HepG2 (cell line): Measurements from ENCODE around the gene NT5C2. TPM values are rescaled to one million over a fixed set of nuclear protein-coding genes. Genes with fewer than 3 reads are reported as not detected.

Experiments used
- ATAC-seq: fragments of 200-7000 bp; cut with Tn5 transposase; 3 replicates; pipeline ENCODE4 v1.9.1; 2020; ENCODE audit warnings: mild to moderate bottlenecking, moderate library complexity
- BruUV-seq: library from RNA; stranded (reverse); fragments of 400-500 nt; replicated peaks from 2 replicates; lab custom pipeline; 2021; lab: Mats Ljungman, UMichigan
- CTCF ChIA-PET: fragments of 300-600 bp; formaldehyde crosslinking; extraction: SDS; loops from one replicate; lab custom pipeline; 2021; ENCODE audit warnings: low total read pairs, inconsistent platforms, low intra/inter-chr PET ratio; lab: Yijun Ruan, JAX
- POLR2A ChIA-PET: fragments of 350-600 bp; sonication (Branson Sonifier 250); formaldehyde crosslinking; loops from one replicate; lab custom pipeline; 2020; ENCODE audit warnings: antibody characterized with exemption, inconsistent platforms; lab: Yijun Ruan, JAX
- DNase-seq: peaks from one replicate; pipeline ENCODE4 v3.0.0-alpha.2; 2015; ENCODE audit warnings: low spot score
- FAIRE-seq: peaks from 3 replicates; lab custom pipeline; 2011; peaks lifted over from hg19 to GRCh38; lab: Jason Lieb, UNC
- H2AFZ ChIP-seq: one replicate; pipeline ENCODE4 v1.6.1; 2011; ENCODE audit warnings: low read length, inconsistent platforms
- H3K27ac ChIP-seq: fragments of 300-600 bp; 3 replicates; pipeline ENCODE4 v1.8.0; 2011; ENCODE audit warnings: mixed run types, mild to moderate bottlenecking, mixed read lengths, low read length, inconsistent platforms; ENCODE audit not compliant: insufficient read depth; ENCODE audit errors: extremely low read length
- H3K27me3 ChIP-seq, 2 experiments: fragments of 200-600 bp in 1 of 2; 2 replicates in 1 of 2; 3 replicates in 1 of 2; pipeline versions ENCODE4 v1.6.0 to v1.8.0; 2011; ENCODE audit warnings: low read length in 2 of 2, mild to moderate bottlenecking in 2 of 2, moderate library complexity in 2 of 2, inconsistent platforms in 1 of 2; ENCODE audit not compliant: insufficient read depth in 2 of 2, control insufficient read depth in 1 of 2
- H3K36me3 ChIP-seq, 2 experiments: fragments of 200-600 bp in 1 of 2; replicated peaks in 1 of 2; 2 replicates in 1 of 2; 3 replicates in 1 of 2; pipeline versions ENCODE4 v1.5.1 to v1.8.0; 2011; ENCODE audit warnings: low read length in 2 of 2, inconsistent platforms in 1 of 2; ENCODE audit not compliant: insufficient read depth in 2 of 2, control insufficient read depth in 1 of 2
- H3K4me1 ChIP-seq: 2 replicates; pipeline ENCODE4 v1.5.1; 2012; ENCODE audit warnings: low read length, inconsistent platforms; ENCODE audit not compliant: insufficient read depth
- H3K4me2 ChIP-seq: 2 replicates; pipeline ENCODE4 v1.6.0; 2011; ENCODE audit warnings: low read depth, low read length, inconsistent platforms
- H3K4me3 ChIP-seq, 3 experiments: fragments of 200-600 bp in 1 of 3; sonication (generic), shearing (Covaris generic) in 1 of 3; replicated peaks in 1 of 3; 2 replicates each; pipeline ENCODE4 v1.5.1; 2011 to 2016; ENCODE audit warnings: low read length in 3 of 3, inconsistent platforms in 2 of 3, low read depth in 2 of 3, mild to moderate bottlenecking in 2 of 3, control low read depth in 1 of 3, mixed read lengths in 1 of 3; ENCODE audit not compliant: insufficient read depth in 1 of 3
- H3K79me2 ChIP-seq: one replicate; pipeline ENCODE4 v1.6.1; 2011; ENCODE audit warnings: low read length, inconsistent platforms; ENCODE audit not compliant: insufficient read depth
- H3K9ac ChIP-seq: 2 replicates; pipeline ENCODE4 v1.6.0; 2011; ENCODE audit warnings: mild to moderate bottlenecking, low read depth, low read length, inconsistent platforms; ENCODE audit not compliant: insufficient read depth
- H3K9me3 ChIP-seq: 2 replicates; pipeline ENCODE4 v1.5.1; 2012; ENCODE audit warnings: mild to moderate bottlenecking, low read length
- H4K20me1 ChIP-seq: 2 replicates; pipeline ENCODE4 v1.6.0; 2011; ENCODE audit warnings: inconsistent platforms, mild to moderate bottlenecking, low read length, moderate library complexity; ENCODE audit not compliant: insufficient read depth
- ATRX ChIP-seq: sonication (generic); formaldehyde crosslinking; IDR thresholded peaks from 2 replicates; pipeline ENCODE4 v1.4.0; 2020; ENCODE audit warnings: missing genetic modification reagents, borderline replicate concordance
- CENPX ChIP-seq: sonication (generic); formaldehyde crosslinking; IDR thresholded peaks from 2 replicates; pipeline ENCODE4 v1.9.0; 2021; ENCODE audit warnings: mild to moderate bottlenecking, missing genetic modification reagents, moderate library complexity
- E2F1 ChIP-seq: sonication (generic); formaldehyde crosslinking; IDR thresholded peaks from 2 replicates; pipeline ENCODE4 v1.5.0; 2020; ENCODE audit warnings: missing genetic modification reagents
- HMGXB3 ChIP-seq: sonication (generic); formaldehyde crosslinking; IDR thresholded peaks from 2 replicates; pipeline ENCODE4 v1.4.0; 2020; ENCODE audit warnings: missing genetic modification reagents, borderline replicate concordance
- HNRNPLL ChIP-seq: fragments of 200-400 bp; formaldehyde crosslinking; IDR thresholded peaks from 2 replicates; pipeline ENCODE4 v1.6.1; 2017; ENCODE audit warnings: mild to moderate bottlenecking, low read depth, low read length; ENCODE audit not compliant: poor library complexity, severe bottlenecking
- MXD3 ChIP-seq: IDR thresholded peaks from 2 replicates; pipeline ENCODE4 v1.6.1; 2016; ENCODE audit warnings: mild to moderate bottlenecking, missing biosample characterization, missing genetic modification reagents
- ZFP41 ChIP-seq: sonication (generic); formaldehyde crosslinking; IDR thresholded peaks from 2 replicates; pipeline ENCODE4 v1.4.0; 2020; ENCODE audit warnings: mild to moderate bottlenecking, missing genetic modification reagents, borderline replicate concordance
- ZNF570 ChIP-seq: sonication (generic); formaldehyde crosslinking; IDR thresholded peaks from 2 replicates; pipeline ENCODE4 v1.4.0; 2020; ENCODE audit warnings: mild to moderate bottlenecking, missing genetic modification reagents, borderline replicate concordance
- ZNF749 ChIP-seq: sonication (generic); formaldehyde crosslinking; IDR thresholded peaks from 2 replicates; pipeline ENCODE4 v1.8.0; 2022; ENCODE audit warnings: mild to moderate bottlenecking, missing genetic modification reagents, moderate library complexity, borderline replicate concordance
- ZNF784 ChIP-seq: sonication (generic); formaldehyde crosslinking; IDR thresholded peaks from 2 replicates; pipeline ENCODE4 v1.5.1; 2020; ENCODE audit warnings: missing genetic modification reagents, mild to moderate bottlenecking, borderline replicate concordance
- WGBS: methylation state at CpG from one replicate; pipeline ENCODE4 v1.1.6; 2017; ENCODE audit warnings: low lambda C conversion rate; 5-methylcytosine and 5-hydroxymethylcytosine counted together
- in situ Hi-C: cut with HindIII; loops from 2 replicates; pipeline ENCODE4 v1.10.0; 2017; ENCODE audit warnings: low pct_unique_long_range_greater_than_20kb; ENCODE audit not compliant: extremely low pct_ligation_motif_present
- intact Hi-C: fragments of 100-400 bp; cut with micrococcal nuclease; formaldehyde crosslinking; loops from one replicate; pipeline ENCODE4 v1.10.0; 2022; ENCODE audit not compliant: unreplicated experiment
- polyA plus RNA-seq, 8 experiments: library from polyadenylated mRNA; depleted of rRNA in 3 of 8; stranded (reverse) in 7 of 8; unstranded in 1 of 8; fragments of >200 nt; fragmentation: Illumina TruSeq in 4 of 8; extraction: Trizol in 4 of 8; gene quantifications; 2 replicates each; pipeline versions ENCODE4 v1.2.1 to v1.2.3, GENCODE V29; 2011 to 2016; ENCODE audit warnings: low read depth in 4 of 8, missing spikeins in 1 of 8, mixed read lengths in 1 of 8; ENCODE audit not compliant: insufficient read depth in 1 of 8
- total RNA-seq, 5 experiments: library from RNA; depleted of rRNA; stranded (reverse); fragments of >200 nt; fragmentation: Illumina TruSeq; extraction: Trizol; gene quantifications; 2 replicates each; pipeline ENCODE4 v1.2.3, GENCODE V29; 2016; ENCODE audit warnings: low read depth in 1 of 5

The NT5C2 gene
- total and polyA plus RNA-seq, 2 of the 13 experiments (the other 11 are each of a cell fraction or from before 2014, with no cell fraction given) = 40.6 to 55.2 TPM

- CTCF ChIA-PET = no interaction called here
These were observed 83.3 kb downstream of the NT5C2 start for GRCh38 chr10:103109821-103110220.

GRCh38 chr10:103106539-103106938, 86.5 kb downstream of the NT5C2 start:
- BruUV-seq = no TSS peak
- ChIA-PET POLR2A (no interaction called here), CTCF (no interaction called here)
- DNase-seq (no peak), ATAC-seq (no peak), FAIRE-seq (no peak)
- Histone ChIP-seq H3K9me3 (no peaks in the 10 kb centered on the region), H3K9ac (no peak overlapping the region), H3K79me2 (peaks cover 12% of the 10 kb centered on the region), H3K4me1 (peaks cover 15% of the 10 kb centered on the region), H3K36me3 (peaks cover 7 to 43% of the 10 kb centered on the region in 2 experiments), H2AFZ (no peak overlapping the region), H3K4me3 (no peak overlapping the region), H3K27ac (no peak overlapping the region), H4K20me1 (0 out of 2 replicates have a peak, but pooled peaks cover 5% of the 10 kb centered on the region), H3K4me2 (no peak overlapping the region), H3K27me3 (no peaks in the 10 kb centered on the region)
- intact Hi-C loops = no loop called here
- in situ Hi-C loops = no loop called here
- TF ChIP-seq ATRX (CRISPR knock-in tag) (no peak), ZFP41 (CRISPR knock-in tag) (no peak), CENPX (CRISPR knock-in tag) (no peak), E2F1 (CRISPR knock-in tag) (no peak), ZNF570 (no peak), ZNF784 (no peak), HMGXB3 (no peak)

More at GRCh38 chr10:103109821-103110220, 83.3 kb downstream of the NT5C2 start:
- no peak overlapping the region for H3K4me3 ChIP-seq
- no peak overlapping the region for H2AFZ ChIP-seq
- DNase-seq = no peak
- in situ Hi-C loops (no loop called here), intact Hi-C loops (loop anchor here (5.0 to 10.0 kb wide), 2 partner anchors 42 to 135 kb away; partner anchors contain the start of gene RPEL1)
- H4K20me1 ChIP-seq = 0 out of 2 replicates have a peak, but pooled peaks cover 7% of the 10 kb centered on the region
- peaks cover 22% of the 10 kb centered on the region for H3K79me2 ChIP-seq
- TF ChIP-seq MXD3 (no peak), HNRNPLL (no peak), ZNF749 (CRISPR knock-in tag) (no peak)
- H3K27me3 ChIP-seq = no peaks in the 10 kb centered on the region
- no peak for ATAC-seq
- BruUV-seq = no TSS peak
- POLR2A ChIA-PET = no interaction called here
- H3K9ac ChIP-seq = no peak overlapping the region
- H3K4me1 ChIP-seq = peaks cover 30% of the 10 kb centered on the region
- no peaks in the 10 kb centered on the region for H3K9me3 ChIP-seq
- peaks cover 1 to 14% of the 10 kb centered on the region in 2 experiments; a peak in 4 of 5 replicates for H3K36me3 ChIP-seq
- no peak overlapping the region for H3K4me2 ChIP-seq
- FAIRE-seq = no peak
- no peak overlapping the region for H3K27ac ChIP-seq
- 99% methylated on average over 2 of the region's 2 CpGs for WGBS
